Kidney (tissue), 14 donors: ENCODE measurements around the gene KRT8. TPM values are rescaled to one million over a fixed set of nuclear protein-coding genes. Genes with fewer than 3 reads are reported as not detected.

Source experiments
- DNase-seq, 5 donors: peaks; one replicate each; pipeline ENCODE4 v3.0.0-alpha.2; 2013 to 2020
- FAIRE-seq: peaks from 2 replicates; lab custom pipeline; 2012; peaks lifted over from hg19 to GRCh38; lab: Jason Lieb, UNC
- H3K27ac ChIP-seq, 2 donors: one replicate each; pipeline ENCODE4 v1.7.0; 2013; ENCODE audit warnings: low read depth in 2 of 2, low read length in 2 of 2, inconsistent platforms in 1 of 2
- H3K27me3 ChIP-seq: one replicate; pipeline ENCODE4 v1.7.1; 2013; ENCODE audit warnings: low read length, inconsistent platforms; ENCODE audit not compliant: control insufficient read depth, insufficient read depth
- H3K36me3 ChIP-seq, 3 donors: one replicate each; pipeline versions ENCODE4 v1.7.0 to v1.7.1; 2013; ENCODE audit warnings: low read length in 3 of 3, control low read depth in 1 of 3, inconsistent platforms in 1 of 3; ENCODE audit not compliant: insufficient read depth in 3 of 3, control insufficient read depth in 2 of 3
- H3K4me1 ChIP-seq, 3 donors: one replicate each; pipeline versions ENCODE4 v1.7.0 to v1.7.1; 2013; ENCODE audit warnings: low read length in 3 of 3, inconsistent platforms in 1 of 3, low read depth in 1 of 3; ENCODE audit not compliant: control insufficient read depth in 2 of 3, insufficient read depth in 2 of 3
- H3K4me3 ChIP-seq, 3 donors: one replicate each; pipeline versions ENCODE4 v1.7.0 to v1.8.1; 2013; ENCODE audit warnings: low read length in 3 of 3, control low read depth in 1 of 3, inconsistent platforms in 1 of 3
- H3K9ac ChIP-seq, 3 donors: one replicate each; pipeline versions ENCODE4 v1.7.0 to v1.7.1; 2013; ENCODE audit warnings: low read length in 3 of 3, control low read depth in 1 of 3, inconsistent platforms in 1 of 3
- H3K9me3 ChIP-seq, 3 donors: one replicate each; pipeline versions ENCODE4 v1.7.0 to v1.7.1; 2013; ENCODE audit warnings: low read length in 3 of 3, control low read depth in 1 of 3, inconsistent platforms in 1 of 3; ENCODE audit not compliant: control insufficient read depth in 2 of 3, insufficient read depth in 1 of 3
- CTCF ChIP-seq: IDR thresholded peaks from 3 replicates; pipeline ENCODE4 v1.5.1; 2012; ENCODE audit warnings: mild to moderate bottlenecking, moderate library complexity, borderline replicate concordance; ENCODE audit not compliant: insufficient read depth; ENCODE audit errors: extremely low read depth
- intact Hi-C: fragments of 100-400 bp; cut with DNase I; formaldehyde crosslinking; loops from one replicate; pipeline ENCODE4 v1.11.1; 2022
- polyA plus RNA-seq: library from polyadenylated mRNA; stranded (reverse); fragments of 350-450 nt; fragmentation: Illumina TruSeq; extraction: RNeasy Lipid Tissue Mini Kit (QIAGEN cat#74804); gene quantifications from one replicate; pipeline ENCODE4 v1.2.3, GENCODE V29; 2014; ENCODE audit warnings: low read depth, low replicate concordance; ENCODE audit not compliant: insufficient read depth
- total RNA-seq: library from RNA; stranded (reverse); fragmentation: NEBNext Ultra II Directional; extraction: Animal tissue kit (Norgen Biotek cat#: 25700); gene quantifications from one replicate; pipeline ENCODE4 v1.2.1, GENCODE V29; 2021
- donor health status: control.
- donor health status: control.
- donor health status: control.
- donor health status: control.
- donor health status: control.
- donor health status: DM: yes; HTN: yes; CAD: no.
- donor health status: Normal renal cell carcinoma (clear cell type).

Gene KRT8
- total and polyA plus RNA-seq, 2 donors from 2014 or later: 333 to 546 TPM

- peak overlapping the region in 1 of 3 donors; percentile 38 for H3K9ac ChIP-seq
- H3K9me3 ChIP-seq: no peaks in the 10 kb centered on the region
- H3K4me3 ChIP-seq: no peak overlapping the region
- DNase-seq (no peak), FAIRE-seq (no peak)
- intact Hi-C loops: no loop called here
- H3K4me1 ChIP-seq: peaks cover 0 to 27% (median 14%) of the 10 kb centered on the region in 3 donors
- H3K36me3 ChIP-seq: no peaks in the 10 kb centered on the region
- no peaks in the 10 kb centered on the region for H3K27me3 ChIP-seq
- H3K27ac ChIP-seq: no peak overlapping the region
- TF ChIP-seq CTCF: no peak
Observed at GRCh38 chr12:52909331-52909730, 4.5 kb upstream of the KRT8 start.

GRCh38 chr12:52907092-52907810 lies 2.4 kb upstream of the KRT8 start:
- no peak for TF ChIP-seq CTCF
- peaks cover 0 to 27% (median 14%) of the 10 kb centered on the region in 3 donors for H3K4me1 ChIP-seq
- no peak overlapping the region for H3K4me3 ChIP-seq
- H3K27me3 ChIP-seq: no peaks in the 10 kb centered on the region
- H3K9me3 ChIP-seq: no peaks in the 10 kb centered on the region
- peak overlapping the region; percentile 84 to 92 for H3K27ac ChIP-seq
- peak; percentile 66 to 89 (median 83) for DNase-seq
- intact Hi-C loops: no loop called here
- H3K36me3 ChIP-seq: no peaks in the 10 kb centered on the region
- peak overlapping the region in 2 of 3 donors; percentile 32 to 37 for H3K9ac ChIP-seq
- no peak for FAIRE-seq

GRCh38 chr12:52906191-52906601 lies 1.3 kb upstream of the KRT8 start:
- TF ChIP-seq CTCF: no peak
- Histone ChIP-seq H3K9ac (no peak overlapping the region), H3K4me1 (peaks cover 0 to 27% (median 14%) of the 10 kb centered on the region in 3 donors), H3K4me3 (no peak overlapping the region), H3K9me3 (no peaks in the 10 kb centered on the region), H3K36me3 (peaks cover 0 to 4% (median 0%) of the 10 kb centered on the region in 3 donors), H3K27me3 (no peaks in the 10 kb centered on the region), H3K27ac (peak overlapping the region; percentile 60 to 84)
- FAIRE-seq (no peak), DNase-seq (no peak)
- intact Hi-C loops: no loop called here
